ENCODE measurements around the gene NRXN3.

Gene NRXN3

GRCh38 chr14:79044894-79045624, 874.9 kb downstream of the NRXN3 start:
- DNase-seq (ENCODE audit: extremely low read depth, low read depth) = no peak

DNA sequence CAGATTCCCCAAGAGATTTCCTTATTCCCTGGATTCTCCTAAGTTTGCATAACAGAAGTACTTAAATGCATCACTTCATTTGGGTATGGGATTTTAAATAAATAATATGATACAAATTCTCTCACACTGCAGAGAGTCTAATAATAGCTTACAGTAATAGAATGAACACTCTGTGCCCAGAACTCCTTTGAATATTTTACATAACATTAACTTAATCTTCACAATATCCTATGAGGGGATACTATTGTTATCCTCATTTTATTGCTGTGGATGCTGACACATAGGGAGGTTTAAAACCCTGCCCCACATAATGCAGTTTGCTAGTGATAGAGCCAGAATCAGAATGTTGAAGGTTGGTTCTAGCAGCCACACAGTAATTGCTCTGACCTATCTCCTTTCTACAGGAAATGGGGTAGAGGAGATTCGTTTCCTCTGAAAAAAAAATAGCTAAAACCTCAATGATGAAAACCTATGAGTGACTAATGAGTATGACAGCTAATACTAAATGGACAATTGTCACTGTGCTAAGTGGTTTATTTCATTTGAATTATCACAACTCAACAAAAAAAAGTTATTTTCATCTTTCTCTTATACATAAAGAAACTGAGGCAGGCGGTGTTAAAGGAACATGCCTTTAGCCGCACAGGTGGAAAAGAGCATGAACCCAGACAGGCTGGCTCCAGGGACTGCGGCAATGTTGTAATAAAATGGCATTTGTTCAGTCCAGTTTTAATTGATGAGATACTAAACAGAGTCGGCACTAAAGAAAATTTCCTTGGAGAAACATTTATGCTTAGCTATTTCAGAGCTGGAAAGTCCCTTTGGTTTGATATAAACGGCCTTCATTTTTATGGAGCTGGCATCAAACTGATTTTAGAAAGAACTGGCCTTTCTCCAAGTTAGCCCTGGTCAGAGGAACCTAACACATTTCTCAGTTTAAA, 880.9 kb downstream of the NRXN3 start:
- no peak for DNase-seq (ENCODE audit: extremely low read depth, low read depth)
- TF ChIP-seq, protein P1, sequence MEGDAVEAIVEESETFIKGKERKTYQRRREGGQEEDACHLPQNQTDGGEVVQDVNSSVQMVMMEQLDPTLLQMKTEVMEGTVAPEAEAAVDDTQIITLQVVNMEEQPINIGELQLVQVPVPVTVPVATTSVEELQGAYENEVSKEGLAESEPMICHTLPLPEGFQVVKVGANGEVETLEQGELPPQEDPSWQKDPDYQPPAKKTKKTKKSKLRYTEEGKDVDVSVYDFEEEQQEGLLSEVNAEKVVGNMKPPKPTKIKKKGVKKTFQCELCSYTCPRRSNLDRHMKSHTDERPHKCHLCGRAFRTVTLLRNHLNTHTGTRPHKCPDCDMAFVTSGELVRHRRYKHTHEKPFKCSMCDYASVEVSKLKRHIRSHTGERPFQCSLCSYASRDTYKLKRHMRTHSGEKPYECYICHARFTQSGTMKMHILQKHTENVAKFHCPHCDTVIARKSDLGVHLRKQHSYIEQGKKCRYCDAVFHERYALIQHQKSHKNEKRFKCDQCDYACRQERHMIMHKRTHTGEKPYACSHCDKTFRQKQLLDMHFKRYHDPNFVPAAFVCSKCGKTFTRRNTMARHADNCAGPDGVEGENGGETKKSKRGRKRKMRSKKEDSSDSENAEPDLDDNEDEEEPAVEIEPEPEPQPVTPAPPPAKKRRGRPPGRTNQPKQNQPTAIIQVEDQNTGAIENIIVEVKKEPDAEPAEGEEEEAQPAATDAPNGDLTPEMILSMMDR (IDR thresholded peaks at IDR 0.05; ENCODE audit: low read depth, low read length) = no peak

More at GRCh38 chr14:79044894-79045624, 874.9 kb downstream of the NRXN3 start:
- TF ChIP-seq, protein P1 (IDR thresholded peaks at IDR 0.05; ENCODE audit: low read depth, low read length) = no peak

DNA sequence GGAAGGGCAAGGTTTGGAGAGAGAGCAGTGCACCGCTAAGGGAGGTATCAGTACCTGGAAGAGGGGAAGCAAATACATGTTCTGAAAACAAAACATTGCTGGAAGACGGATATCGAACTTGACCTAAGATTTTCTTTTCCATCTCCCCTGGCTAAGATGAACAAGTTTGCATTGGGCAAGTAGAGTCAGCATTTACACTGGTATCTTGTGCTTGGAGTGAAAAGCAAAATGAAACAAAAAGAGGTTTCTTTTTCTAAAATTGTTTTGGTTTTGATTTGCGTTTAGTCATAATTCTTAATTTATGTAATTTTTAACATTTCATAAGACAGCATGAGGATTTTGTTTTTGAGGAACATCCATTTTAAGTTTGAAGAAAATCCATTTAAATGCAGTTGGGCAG, 881.6 kb downstream of the NRXN3 start:
- no peak for DNase-seq (ENCODE audit: extremely low read depth, low read depth)
- TF ChIP-seq, protein P1 (IDR thresholded peaks at IDR 0.05; ENCODE audit: low read depth, low read length) = no peak

GRCh38 chr14:79056879-79057278, 886.7 kb downstream of the NRXN3 start:
- DNase-seq (ENCODE audit: extremely low read depth, low read depth) = no peak
- TF ChIP-seq, protein P1 (IDR thresholded peaks at IDR 0.05; ENCODE audit: low read depth, low read length) = no peak

GRCh38 chr14:79057333-79057732, 887.2 kb downstream of the NRXN3 start:
- DNase-seq (ENCODE audit: extremely low read depth, low read depth) = no peak

DNA sequence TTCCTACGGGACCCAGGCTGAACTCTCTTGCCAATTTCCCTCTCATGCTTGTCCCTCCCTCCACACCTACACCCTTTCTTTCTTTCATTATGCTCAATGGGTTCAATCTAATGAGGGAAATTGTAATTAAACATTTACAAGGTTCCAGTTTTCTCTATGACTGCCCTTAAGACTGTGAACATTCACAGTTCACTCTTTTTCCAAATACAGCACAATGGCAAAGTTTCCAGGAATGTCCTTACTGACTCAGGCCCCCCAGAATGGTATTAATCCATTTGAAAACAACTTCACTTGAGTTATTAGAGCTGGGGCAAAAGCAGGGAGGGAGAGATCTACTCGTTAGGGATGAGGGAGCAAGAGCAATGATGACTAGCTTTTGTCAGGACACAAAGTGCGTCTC, 892.1 kb downstream of the NRXN3 start:
- DNase-seq (ENCODE audit: extremely low read depth, low read depth) = no peak
- TF ChIP-seq, protein P1 (IDR thresholded peaks at IDR 0.05; ENCODE audit: low read depth, low read length) = no peak

More at GRCh38 chr14:79057333-79057732, 887.2 kb downstream of the NRXN3 start:
- TF ChIP-seq, protein P1 (IDR thresholded peaks at IDR 0.05; ENCODE audit: low read depth, low read length) = no peak

- no peak for DNase-seq (ENCODE audit: extremely low read depth, low read depth)
- TF ChIP-seq, protein P1 (IDR thresholded peaks at IDR 0.05; ENCODE audit: low read depth, low read length) = no peak
Observed at GRCh38 chr14:79064214-79064613, 894.0 kb downstream of the NRXN3 start.
